ENCODE measurements around the gene ANP32B.
"Not testable (repeated sequence)": the region's sequence is repeated elsewhere in the genome, so short reads cannot be mapped to it uniquely, and the experiment has no call there.

Gene ANP32B

GRCh38 chr9:98010445-98010844 is 27.3 kb downstream of the ANP32B start:
- Mint-ChIP-seq H3K9me3 (no peaks in the 10 kb centered on the region), H3K4me3 (no peak overlapping the region), H3K4me1 (ENCODE audit: low read depth in 2 of 2) (peaks cover 7 to 10% of the 10 kb centered on the region in 2 donors), H3K36me3 (ENCODE audit: insufficient read depth) (peaks cover 95% of the 10 kb centered on the region), H3K27me3 (no peaks in the 10 kb centered on the region), H3K27ac (peak overlapping the region; percentile 29 to 48)
- DNase-seq (no peak), ATAC-seq (replicated peaks) (peak; percentile 46)

DNA sequence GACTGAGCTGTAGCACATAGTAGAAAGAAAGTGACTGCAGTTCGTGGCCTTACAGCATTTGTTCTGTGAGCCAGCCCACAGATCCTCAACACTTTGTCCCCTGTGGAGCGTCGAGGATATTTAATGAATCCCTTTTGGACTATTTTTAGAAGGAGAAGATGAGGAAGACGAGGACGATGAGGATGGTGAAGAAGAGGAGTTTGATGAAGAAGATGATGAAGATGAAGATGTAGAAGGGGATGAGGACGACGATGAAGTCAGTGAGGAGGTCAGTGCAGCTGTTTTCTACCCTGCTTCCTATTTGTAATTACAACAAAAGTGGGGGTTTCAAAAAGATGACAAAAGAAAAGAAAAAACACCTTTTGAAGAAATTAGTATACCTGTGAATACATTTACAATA is 28.0 kb downstream of the ANP32B start:
- H3K4me3 Mint-ChIP-seq = no peak overlapping the region
- H3K9me3 Mint-ChIP-seq = no peaks in the 10 kb centered on the region
- ATAC-seq (replicated peaks) (no peak), DNase-seq (no peak)
- peaks cover 90% of the 10 kb centered on the region for H3K36me3 Mint-ChIP-seq (ENCODE audit: insufficient read depth)
- H3K27ac Mint-ChIP-seq = peak overlapping the region in 1 of 2 donors; percentile 48
- peaks cover 7 to 10% of the 10 kb centered on the region in 2 donors for H3K4me1 Mint-ChIP-seq (ENCODE audit: low read depth in 2 of 2)
- no peaks in the 10 kb centered on the region for H3K27me3 Mint-ChIP-seq

GRCh38 chr9:98016137-98016680 is 33.1 kb downstream of the ANP32B start:
- DNase-seq = no peak
- Mint-ChIP-seq H3K27ac (peak overlapping the region in 1 of 2 donors; percentile 56), H3K4me1 (ENCODE audit: low read depth in 2 of 2) (no peaks in the 10 kb centered on the region), H3K4me3 (no peak overlapping the region), H3K36me3 (ENCODE audit: insufficient read depth) (peaks cover 68% of the 10 kb centered on the region), H3K9me3 (no peaks in the 10 kb centered on the region), H3K27me3 (no peaks in the 10 kb centered on the region)
- no peak for ATAC-seq (replicated peaks)

DNA sequence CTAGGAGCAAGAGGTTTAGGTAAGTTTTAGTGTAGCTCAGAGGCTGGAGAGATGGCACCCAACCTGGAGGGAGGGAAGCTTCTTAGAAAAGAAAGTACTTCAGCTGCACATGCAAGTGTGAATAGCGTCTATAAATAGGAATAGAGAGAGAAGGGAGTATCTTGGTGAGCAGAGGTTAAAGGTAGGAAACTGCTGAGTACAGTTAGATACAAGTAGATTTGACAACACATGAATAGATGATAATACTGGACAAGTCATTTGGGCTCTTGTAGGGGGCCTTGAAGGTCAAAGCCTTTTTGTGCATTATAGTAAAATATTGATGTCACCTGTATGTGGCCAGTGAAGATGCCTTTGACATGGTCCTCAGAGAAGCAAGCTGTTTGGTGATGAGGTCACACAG is 34.2 kb downstream of the ANP32B start:
- Mint-ChIP-seq H3K27me3 (no peaks in the 10 kb centered on the region), H3K36me3 (ENCODE audit: insufficient read depth) (peaks cover 57% of the 10 kb centered on the region), H3K27ac (peak overlapping the region in 1 of 2 donors; percentile 56), H3K4me1 (ENCODE audit: low read depth in 2 of 2) (no peaks in the 10 kb centered on the region), H3K9me3 (no peaks in the 10 kb centered on the region), H3K4me3 (no peak overlapping the region)
- DNase-seq (no peak), ATAC-seq (replicated peaks) (no peak)

DNA sequence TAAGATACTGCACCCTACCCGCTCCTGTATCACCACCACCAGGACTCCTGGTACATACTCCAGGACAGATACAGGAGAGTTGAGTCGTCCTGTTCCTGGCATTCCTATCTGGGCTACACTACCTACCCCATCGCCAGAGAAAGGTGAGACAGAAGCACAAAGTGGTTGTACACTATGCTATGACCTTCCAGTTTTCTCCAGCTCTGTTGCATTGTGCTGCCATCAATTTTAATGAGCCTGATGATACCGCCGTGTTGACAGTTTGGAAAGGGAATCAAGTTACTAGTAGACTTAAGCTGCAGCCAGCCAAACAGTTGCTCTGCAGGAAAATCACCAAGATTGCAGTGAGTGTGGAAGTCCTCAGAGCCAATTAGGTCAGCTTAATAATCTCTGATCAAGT is 35.2 kb downstream of the ANP32B start:
- Mint-ChIP-seq H3K27ac (no peak overlapping the region), H3K36me3 (ENCODE audit: insufficient read depth) (peaks cover 47% of the 10 kb centered on the region), H3K4me1 (ENCODE audit: low read depth in 2 of 2) (no peaks in the 10 kb centered on the region), H3K9me3 (no peaks in the 10 kb centered on the region), H3K4me3 (no peak overlapping the region), H3K27me3 (no peaks in the 10 kb centered on the region)
- no peak for DNase-seq
- ATAC-seq (replicated peaks) = no peak

DNA sequence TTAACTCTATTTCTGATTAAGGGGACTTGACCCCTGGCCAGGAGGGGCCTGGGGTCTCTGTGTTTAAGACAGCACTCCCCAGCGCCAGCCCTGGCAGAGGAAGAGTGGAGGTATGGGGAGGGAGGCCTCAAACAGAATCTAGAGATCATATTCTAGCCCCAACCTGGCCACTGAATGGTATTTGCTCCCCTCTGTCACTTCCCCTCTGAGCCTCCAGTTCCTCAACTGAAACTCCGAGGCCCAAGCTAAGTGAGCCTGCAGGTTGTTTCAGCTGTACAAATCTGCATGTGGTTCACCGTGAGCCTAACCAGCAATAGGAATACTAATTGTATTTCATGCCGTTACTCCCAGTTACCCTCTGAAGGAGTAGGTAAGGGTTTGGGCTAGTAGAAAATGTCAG is 36.0 kb downstream of the ANP32B start:
- ATAC-seq (replicated peaks) (no peak), DNase-seq (no peak)
- peak overlapping the region in 1 of 2 donors; percentile 67 for H3K27ac Mint-ChIP-seq
- no peaks in the 10 kb centered on the region for H3K27me3 Mint-ChIP-seq
- H3K4me1 Mint-ChIP-seq (ENCODE audit: low read depth in 2 of 2) = no peaks in the 10 kb centered on the region
- H3K36me3 Mint-ChIP-seq (ENCODE audit: insufficient read depth) = peaks cover 40% of the 10 kb centered on the region
- H3K4me3 Mint-ChIP-seq = no peak overlapping the region
- H3K9me3 Mint-ChIP-seq = no peaks in the 10 kb centered on the region

- H3K27me3 Mint-ChIP-seq; H3K9me3 Mint-ChIP-seq; DNase-seq; H3K4me3 Mint-ChIP-seq; H3K4me1 Mint-ChIP-seq (ENCODE audit: low read depth in 2 of 2); ATAC-seq (replicated peaks): not testable (repeated sequence)
- H3K27ac Mint-ChIP-seq = peak overlapping the region in 1 of 2 donors; percentile 67
- H3K36me3 Mint-ChIP-seq (ENCODE audit: insufficient read depth) = peaks cover 32% of the 10 kb centered on the region
These were observed 36.7 kb downstream of the ANP32B start for GRCh38 chr9:98019869-98020268.

DNA sequence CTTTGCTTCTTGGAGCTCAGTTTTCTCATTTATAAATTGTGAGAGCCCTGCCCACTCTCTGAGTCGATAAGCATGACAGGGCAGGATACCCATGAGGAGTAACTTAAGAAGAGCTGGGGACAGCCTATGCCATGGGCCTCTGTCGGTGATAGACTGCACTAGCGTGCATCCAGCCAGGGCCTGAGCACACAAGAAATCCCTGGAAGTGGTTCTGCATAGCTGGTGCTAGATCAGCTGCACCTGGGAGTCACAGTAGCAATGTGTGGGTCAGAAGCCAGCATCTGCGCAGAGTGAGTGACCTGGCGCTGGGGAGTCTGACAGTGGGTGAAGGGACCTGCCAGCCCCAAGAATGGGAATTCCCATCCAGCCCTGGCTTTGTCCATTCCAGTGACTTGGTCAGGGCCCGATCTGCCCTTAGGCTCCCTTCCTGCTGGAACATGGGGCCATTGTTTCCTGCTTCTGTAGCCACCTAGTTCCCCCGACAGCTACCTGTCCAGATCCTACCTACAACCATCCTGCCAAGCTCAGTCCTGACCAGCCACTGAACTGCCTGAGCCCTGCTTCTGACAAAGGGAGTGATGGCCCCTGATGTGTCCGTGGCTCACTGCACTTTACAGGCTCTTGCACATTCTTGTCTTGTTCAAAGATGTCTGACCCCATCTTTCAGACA is 37.5 kb downstream of the ANP32B start:
- peak overlapping the region in 1 of 2 donors; percentile 67 for H3K27ac Mint-ChIP-seq
- ATAC-seq (replicated peaks) (no peak), DNase-seq (no peak)
- H3K27me3 Mint-ChIP-seq = no peaks in the 10 kb centered on the region
- no peaks in the 10 kb centered on the region for H3K9me3 Mint-ChIP-seq
- no peak overlapping the region for H3K4me3 Mint-ChIP-seq
- peaks cover 24% of the 10 kb centered on the region for H3K36me3 Mint-ChIP-seq (ENCODE audit: insufficient read depth)
- no peaks in the 10 kb centered on the region for H3K4me1 Mint-ChIP-seq (ENCODE audit: low read depth in 2 of 2)

- H3K36me3 Mint-ChIP-seq (ENCODE audit: insufficient read depth) = peaks cover 20% of the 10 kb centered on the region
- no peaks in the 10 kb centered on the region for H3K4me1 Mint-ChIP-seq (ENCODE audit: low read depth in 2 of 2)
- H3K27me3 Mint-ChIP-seq = no peaks in the 10 kb centered on the region
- ATAC-seq (replicated peaks) (no peak), DNase-seq (no peak)
- no peak overlapping the region for H3K27ac Mint-ChIP-seq
- H3K4me3 Mint-ChIP-seq = no peak overlapping the region
- no peaks in the 10 kb centered on the region for H3K9me3 Mint-ChIP-seq
These were observed 38.3 kb downstream of the ANP32B start for GRCh38 chr9:98021306-98022040.

GRCh38 chr9:98022447-98022846 is 39.3 kb downstream of the ANP32B start:
- H3K27ac Mint-ChIP-seq = no peak overlapping the region
- no peaks in the 10 kb centered on the region for H3K27me3 Mint-ChIP-seq
- no peak overlapping the region for H3K4me3 Mint-ChIP-seq
- ATAC-seq (replicated peaks) (no peak), DNase-seq (no peak)
- peaks cover 13% of the 10 kb centered on the region for H3K36me3 Mint-ChIP-seq (ENCODE audit: insufficient read depth)
- H3K9me3 Mint-ChIP-seq = no peaks in the 10 kb centered on the region
- H3K4me1 Mint-ChIP-seq (ENCODE audit: low read depth in 2 of 2) = no peaks in the 10 kb centered on the region

DNA sequence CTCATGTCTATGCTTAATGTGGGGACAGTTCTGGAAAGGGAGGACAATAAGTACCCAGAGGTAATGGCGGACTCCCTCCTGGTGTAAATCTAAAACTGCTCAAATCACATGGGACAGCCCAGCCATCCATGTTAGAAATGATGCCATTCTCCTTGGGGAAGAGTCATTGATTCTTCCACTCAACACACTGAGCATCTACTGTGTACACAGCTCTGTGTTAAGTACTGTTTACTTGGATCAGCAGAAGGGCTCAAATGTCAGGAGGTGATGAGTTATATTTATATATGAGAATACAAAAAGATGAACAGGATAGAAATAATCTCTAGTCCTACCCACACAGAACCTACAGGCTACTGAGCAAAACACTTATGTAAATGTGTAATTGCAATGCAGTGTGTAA is 41.6 kb downstream of the ANP32B start:
- ATAC-seq (replicated peaks) (no peak), DNase-seq (no peak)
- Mint-ChIP-seq H3K9me3 (no peaks in the 10 kb centered on the region), H3K4me3 (no peak overlapping the region), H3K27me3 (no peaks in the 10 kb centered on the region), H3K4me1 (ENCODE audit: low read depth in 2 of 2) (no peaks in the 10 kb centered on the region), H3K27ac (no peak overlapping the region), H3K36me3 (ENCODE audit: insufficient read depth) (peaks cover 3% of the 10 kb centered on the region)

DNA sequence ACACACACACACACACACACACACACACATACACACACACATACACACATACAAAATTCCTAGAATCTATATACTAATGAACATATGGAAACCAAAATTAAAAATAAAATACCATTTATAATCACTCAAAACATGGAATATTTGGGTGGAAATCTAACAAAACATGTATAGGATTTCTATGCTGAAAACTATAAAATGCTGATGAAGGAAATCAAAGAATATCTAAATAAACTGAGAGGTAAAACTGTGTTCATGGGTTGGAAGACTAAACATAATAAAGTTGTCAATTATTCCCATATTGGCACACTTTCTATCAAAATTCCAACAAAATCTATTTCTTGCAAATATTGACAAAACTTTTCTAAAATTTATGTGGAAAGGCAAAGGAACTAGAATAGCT is 48.0 kb downstream of the ANP32B start:
- Mint-ChIP-seq H3K27ac (no peak overlapping the region), H3K27me3 (peaks cover 7 to 9% of the 10 kb centered on the region in 2 donors), H3K4me1 (ENCODE audit: low read depth in 2 of 2) (peaks cover 5 to 9% of the 10 kb centered on the region in 2 donors), H3K9me3 (no peaks in the 10 kb centered on the region), H3K4me3 (no peak overlapping the region), H3K36me3 (ENCODE audit: insufficient read depth) (no peaks in the 10 kb centered on the region)
- no peak for ATAC-seq (replicated peaks)
- no peak for DNase-seq

DNA sequence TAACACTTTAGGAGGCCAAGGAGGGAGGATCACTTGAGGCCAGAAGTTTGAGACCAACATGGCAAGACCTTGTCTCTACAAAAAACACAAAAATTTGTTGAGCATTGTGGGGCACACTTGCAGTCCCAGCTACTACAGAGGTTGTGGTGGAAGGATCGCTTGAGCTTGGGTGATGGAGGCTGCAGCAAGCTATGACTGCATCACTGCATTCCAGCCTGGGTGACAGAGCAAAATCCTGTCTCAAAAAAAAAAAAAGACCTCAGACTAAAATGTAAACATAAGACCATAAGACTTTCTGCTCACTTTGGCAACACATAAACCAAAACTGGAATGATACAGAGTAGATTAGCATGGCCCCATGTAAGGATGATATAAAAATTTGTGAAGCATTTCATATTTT is 48.8 kb downstream of the ANP32B start:
- peaks cover 7 to 9% of the 10 kb centered on the region in 2 donors for H3K27me3 Mint-ChIP-seq
- DNase-seq (no peak), ATAC-seq (replicated peaks) (no peak)
- H3K27ac Mint-ChIP-seq = no peak overlapping the region
- H3K4me3 Mint-ChIP-seq = no peak overlapping the region
- H3K9me3 Mint-ChIP-seq = no peaks in the 10 kb centered on the region
- no peaks in the 10 kb centered on the region for H3K36me3 Mint-ChIP-seq (ENCODE audit: insufficient read depth)
- H3K4me1 Mint-ChIP-seq (ENCODE audit: low read depth in 2 of 2) = peaks cover 5 to 9% of the 10 kb centered on the region in 2 donors

Measured in effector memory CD8-positive, alpha-beta T cell (primary cell).